Panc1 (cell line): ENCODE results near the gene FAM186B. TPM values are rescaled to one million over a fixed set of nuclear protein-coding genes. Genes with fewer than 3 reads are reported as not detected.

Experiments used
- ATAC-seq: fragments of 200-7000 bp; cut with Tn5 transposase; 2 replicates; pipeline ENCODE4 v1.9.1; 2020; ENCODE audit warnings: mild to moderate bottlenecking, moderate library complexity
- BruUV-seq: library from RNA; stranded (reverse); fragments of 400-500 nt; replicated peaks from 2 replicates; lab custom pipeline; 2021; lab: Mats Ljungman, UMichigan
- CTCF ChIA-PET: fragments of 300-600 bp; sonication (Branson Sonifier 250); formaldehyde crosslinking; loops from one replicate; lab custom pipeline; 2022; ENCODE audit warnings: antibody characterized with exemption; lab: Charles Lee
- POLR2A ChIA-PET: fragments of 300-600 bp; sonication (Branson Sonifier 250); formaldehyde crosslinking; loops from one replicate; lab custom pipeline; 2022; ENCODE audit warnings: antibody characterized with exemption; lab: Charles Lee
- DNase-seq: peaks from one replicate; pipeline ENCODE4 v3.0.0-alpha.2; 2010; ENCODE audit warnings: low read depth, low spot score
- H3K27ac ChIP-seq: 2 replicates; pipeline ENCODE4 v1.5.1; 2011; ENCODE audit warnings: mild to moderate bottlenecking, low read length, inconsistent platforms
- H3K27me3 ChIP-seq: fragments of 200-500 bp; sonication (Bioruptor generic); 2 replicates; pipeline ENCODE4 v1.6.0; 2014; ENCODE audit warnings: low read length, inconsistent platforms; ENCODE audit not compliant: control insufficient read depth, insufficient read depth
- H3K36me3 ChIP-seq: fragments of 200-500 bp; sonication (Bioruptor generic); 2 replicates; pipeline ENCODE4 v1.5.1; 2014; ENCODE audit warnings: inconsistent platforms, mild to moderate bottlenecking, low read length, moderate library complexity; ENCODE audit not compliant: control insufficient read depth, insufficient read depth
- H3K4me1 ChIP-seq: 2 replicates; pipeline ENCODE4 v1.5.1; 2011; ENCODE audit warnings: inconsistent platforms, mild to moderate bottlenecking, low read length, moderate library complexity; ENCODE audit not compliant: control insufficient read depth, insufficient read depth
- H3K4me3 ChIP-seq, 2 experiments: 2 replicates each; pipeline ENCODE4 v1.5.1; 2011 to 2012; ENCODE audit warnings: low read depth in 2 of 2, low read length in 2 of 2, mild to moderate bottlenecking in 2 of 2, inconsistent platforms in 1 of 2, moderate library complexity in 1 of 2
- H3K9me3 ChIP-seq: fragments of 200-500 bp; sonication (Bioruptor generic); 2 replicates; pipeline ENCODE4 v1.5.1; 2014; ENCODE audit warnings: low read depth, mild to moderate bottlenecking, inconsistent platforms, low read length, moderate library complexity; ENCODE audit not compliant: control insufficient read depth, insufficient read depth
- POLR2AphosphoS5 ChIP-seq: IDR thresholded peaks from 2 replicates; pipeline ENCODE4 v1.6.1; 2012; ENCODE audit warnings: mild to moderate bottlenecking, low read depth, low read length, moderate library complexity
- SIN3A ChIP-seq: IDR thresholded peaks from 2 replicates; pipeline ENCODE4 v1.6.1; 2012; ENCODE audit warnings: low read depth, mild to moderate bottlenecking, low read length, moderate library complexity, borderline replicate concordance; ENCODE audit not compliant: insufficient read depth
- TCF7L2 ChIP-seq: IDR thresholded peaks from 2 replicates; pipeline ENCODE4 v1.6.1; 2011; ENCODE audit warnings: mild to moderate bottlenecking, low read depth, low read length, inconsistent platforms
- in situ Hi-C: cut with HindIII; loops from 2 replicates; pipeline ENCODE4 v1.10.0; 2016; ENCODE audit warnings: low sequenced_read_pairs, low pct_unique_long_range_greater_than_20kb
- intact Hi-C: fragments of 100-400 bp; cut with micrococcal nuclease; formaldehyde crosslinking; loops from one replicate; pipeline ENCODE4 v1.10.0; 2022; ENCODE audit not compliant: unreplicated experiment
- total RNA-seq: library from RNA; stranded (reverse); gene quantifications from one replicate; pipeline ENCODE4 v1.2.1, GENCODE V29; 2021; ENCODE audit not compliant: unreplicated experiment
- TF ChIP-seq, protein P1 (sequence below), 2 experiments: IDR thresholded peaks; 2 replicates each; pipeline ENCODE4 v1.6.1; 2011 to 2012; ENCODE audit warnings: low read depth in 2 of 2, control low read depth in 1 of 2, low read length in 1 of 2, mild to moderate bottlenecking in 1 of 2, moderate library complexity in 1 of 2; ENCODE audit not compliant: insufficient read depth in 1 of 2
- TF ChIP-seq, protein P2 (sequence below): fragments of 450-650 bp; IDR thresholded peaks from 2 replicates; pipeline ENCODE4 v1.5.1; 2017; ENCODE audit warnings: mild to moderate bottlenecking

FAM186B gene
- total RNA-seq, 1 experiment from 2014 or later = 0.13 TPM

DNA sequence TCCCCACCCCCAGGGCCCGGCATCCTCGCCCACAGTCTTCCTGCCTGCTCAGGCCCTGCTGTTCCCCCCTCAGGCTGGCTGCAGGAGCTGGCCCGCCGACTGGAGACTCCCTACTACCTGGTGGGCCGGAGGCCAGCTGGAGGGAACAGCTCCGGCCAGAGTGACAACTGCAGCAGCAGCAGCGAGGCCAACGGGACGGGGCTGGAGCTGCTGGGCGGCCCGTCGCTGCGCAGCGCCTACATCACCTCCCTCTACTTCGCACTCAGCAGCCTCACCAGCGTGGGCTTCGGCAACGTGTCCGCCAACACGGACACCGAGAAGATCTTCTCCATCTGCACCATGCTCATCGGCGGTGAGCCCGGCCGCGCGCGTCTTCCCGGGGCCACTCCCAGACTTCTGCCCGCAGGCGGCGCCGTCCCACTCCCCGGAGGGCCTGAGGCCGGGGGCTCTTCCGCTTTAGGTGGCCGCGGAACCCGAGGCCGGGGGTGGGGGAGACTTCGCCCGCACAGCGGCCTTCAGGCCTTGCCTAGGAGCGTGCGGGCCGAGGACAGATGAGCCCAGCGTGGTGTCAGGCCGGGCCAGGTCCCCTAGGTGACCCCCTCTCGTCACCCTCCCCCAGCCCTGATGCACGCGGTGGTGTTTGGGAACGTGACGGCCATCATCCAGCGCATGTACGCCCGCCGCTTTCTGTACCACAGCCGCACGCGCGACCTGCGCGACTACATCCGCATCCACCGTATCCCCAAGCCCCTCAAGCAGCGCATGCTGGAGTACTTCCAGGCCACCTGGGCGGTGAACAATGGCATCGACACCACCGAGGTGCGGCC is 56.4 kb downstream of the FAM186B start:
- no TSS peak for BruUV-seq
- TF ChIP-seq, protein P1, sequence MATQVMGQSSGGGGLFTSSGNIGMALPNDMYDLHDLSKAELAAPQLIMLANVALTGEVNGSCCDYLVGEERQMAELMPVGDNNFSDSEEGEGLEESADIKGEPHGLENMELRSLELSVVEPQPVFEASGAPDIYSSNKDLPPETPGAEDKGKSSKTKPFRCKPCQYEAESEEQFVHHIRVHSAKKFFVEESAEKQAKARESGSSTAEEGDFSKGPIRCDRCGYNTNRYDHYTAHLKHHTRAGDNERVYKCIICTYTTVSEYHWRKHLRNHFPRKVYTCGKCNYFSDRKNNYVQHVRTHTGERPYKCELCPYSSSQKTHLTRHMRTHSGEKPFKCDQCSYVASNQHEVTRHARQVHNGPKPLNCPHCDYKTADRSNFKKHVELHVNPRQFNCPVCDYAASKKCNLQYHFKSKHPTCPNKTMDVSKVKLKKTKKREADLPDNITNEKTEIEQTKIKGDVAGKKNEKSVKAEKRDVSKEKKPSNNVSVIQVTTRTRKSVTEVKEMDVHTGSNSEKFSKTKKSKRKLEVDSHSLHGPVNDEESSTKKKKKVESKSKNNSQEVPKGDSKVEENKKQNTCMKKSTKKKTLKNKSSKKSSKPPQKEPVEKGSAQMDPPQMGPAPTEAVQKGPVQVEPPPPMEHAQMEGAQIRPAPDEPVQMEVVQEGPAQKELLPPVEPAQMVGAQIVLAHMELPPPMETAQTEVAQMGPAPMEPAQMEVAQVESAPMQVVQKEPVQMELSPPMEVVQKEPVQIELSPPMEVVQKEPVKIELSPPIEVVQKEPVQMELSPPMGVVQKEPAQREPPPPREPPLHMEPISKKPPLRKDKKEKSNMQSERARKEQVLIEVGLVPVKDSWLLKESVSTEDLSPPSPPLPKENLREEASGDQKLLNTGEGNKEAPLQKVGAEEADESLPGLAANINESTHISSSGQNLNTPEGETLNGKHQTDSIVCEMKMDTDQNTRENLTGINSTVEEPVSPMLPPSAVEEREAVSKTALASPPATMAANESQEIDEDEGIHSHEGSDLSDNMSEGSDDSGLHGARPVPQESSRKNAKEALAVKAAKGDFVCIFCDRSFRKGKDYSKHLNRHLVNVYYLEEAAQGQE (IDR thresholded peaks at IDR 0.05; ENCODE audit: insufficient read depth in 1 of 2, low read depth in 2 of 2, low read length in 1 of 2) = no peak
- TF ChIP-seq POLR2AphosphoS5 (no peak), SIN3A (no peak), TCF7L2 (no peak)
- TF ChIP-seq, protein P2, sequence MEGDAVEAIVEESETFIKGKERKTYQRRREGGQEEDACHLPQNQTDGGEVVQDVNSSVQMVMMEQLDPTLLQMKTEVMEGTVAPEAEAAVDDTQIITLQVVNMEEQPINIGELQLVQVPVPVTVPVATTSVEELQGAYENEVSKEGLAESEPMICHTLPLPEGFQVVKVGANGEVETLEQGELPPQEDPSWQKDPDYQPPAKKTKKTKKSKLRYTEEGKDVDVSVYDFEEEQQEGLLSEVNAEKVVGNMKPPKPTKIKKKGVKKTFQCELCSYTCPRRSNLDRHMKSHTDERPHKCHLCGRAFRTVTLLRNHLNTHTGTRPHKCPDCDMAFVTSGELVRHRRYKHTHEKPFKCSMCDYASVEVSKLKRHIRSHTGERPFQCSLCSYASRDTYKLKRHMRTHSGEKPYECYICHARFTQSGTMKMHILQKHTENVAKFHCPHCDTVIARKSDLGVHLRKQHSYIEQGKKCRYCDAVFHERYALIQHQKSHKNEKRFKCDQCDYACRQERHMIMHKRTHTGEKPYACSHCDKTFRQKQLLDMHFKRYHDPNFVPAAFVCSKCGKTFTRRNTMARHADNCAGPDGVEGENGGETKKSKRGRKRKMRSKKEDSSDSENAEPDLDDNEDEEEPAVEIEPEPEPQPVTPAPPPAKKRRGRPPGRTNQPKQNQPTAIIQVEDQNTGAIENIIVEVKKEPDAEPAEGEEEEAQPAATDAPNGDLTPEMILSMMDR = no peak
- no peak overlapping the region for H3K27ac ChIP-seq
- in situ Hi-C loops = no loop called here
- H3K4me3 ChIP-seq = no peak overlapping the region
- H3K27me3 ChIP-seq = no peaks in the 10 kb centered on the region
- intact Hi-C loops = no loop called here
- ATAC-seq = no peak
- no peaks in the 10 kb centered on the region for H3K9me3 ChIP-seq
- H3K36me3 ChIP-seq = no peaks in the 10 kb centered on the region
- ChIA-PET CTCF (interaction anchor here (0.5 kb wide), 1 partner anchor 80 kb away, joined by 3 read pairs; no protein-coding TSS in a partner anchor), POLR2A (no interaction called here)
- no peak for DNase-seq
- no peaks in the 10 kb centered on the region for H3K4me1 ChIP-seq

DNA sequence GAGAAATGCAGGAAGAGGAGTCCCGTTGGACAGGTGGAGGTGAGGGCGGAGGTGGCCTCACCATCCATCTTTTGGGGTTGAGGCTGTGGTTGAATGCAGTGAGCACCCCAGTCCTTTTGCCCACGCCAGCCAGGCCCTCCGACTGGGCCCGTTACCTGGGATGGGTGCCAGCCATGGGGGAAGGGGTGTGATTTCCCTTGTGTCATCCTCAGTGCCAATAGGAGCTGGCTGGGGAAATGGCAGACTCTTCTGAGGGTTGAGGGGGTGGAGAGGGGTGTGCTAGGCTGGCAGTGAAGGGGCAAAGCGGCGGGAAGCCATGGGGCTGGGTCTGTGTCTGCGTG is 57.0 kb downstream of the FAM186B start:
- BruUV-seq = no TSS peak
- no peaks in the 10 kb centered on the region for H3K4me1 ChIP-seq
- no peaks in the 10 kb centered on the region for H3K9me3 ChIP-seq
- intact Hi-C loops = no loop called here
- H3K27me3 ChIP-seq = no peaks in the 10 kb centered on the region
- in situ Hi-C loops = no loop called here
- no peak overlapping the region for H3K4me3 ChIP-seq
- ATAC-seq (no peak), DNase-seq (no peak)
- no peak overlapping the region for H3K27ac ChIP-seq
- ChIA-PET CTCF (interaction anchor here (0.6 kb wide), 1 partner anchor 11 kb away, joined by 8 read pairs; no protein-coding TSS in a partner anchor), POLR2A (no interaction called here)
- TF ChIP-seq, protein P2 = no peak
- TF ChIP-seq TCF7L2 (no peak), POLR2AphosphoS5 (no peak), SIN3A (no peak)
- TF ChIP-seq, protein P1 (IDR thresholded peaks at IDR 0.05; ENCODE audit: insufficient read depth in 1 of 2, low read depth in 2 of 2, low read length in 1 of 2) = no peak
- no peaks in the 10 kb centered on the region for H3K36me3 ChIP-seq
